ENCODE data around the gene PATE1. TPM values are rescaled to one million over a fixed set of nuclear protein-coding genes. Genes with fewer than 3 reads are reported as not detected.

The PATE1 gene
- total RNA-seq, 1 experiment from 2014 or later: not detected

DNA sequence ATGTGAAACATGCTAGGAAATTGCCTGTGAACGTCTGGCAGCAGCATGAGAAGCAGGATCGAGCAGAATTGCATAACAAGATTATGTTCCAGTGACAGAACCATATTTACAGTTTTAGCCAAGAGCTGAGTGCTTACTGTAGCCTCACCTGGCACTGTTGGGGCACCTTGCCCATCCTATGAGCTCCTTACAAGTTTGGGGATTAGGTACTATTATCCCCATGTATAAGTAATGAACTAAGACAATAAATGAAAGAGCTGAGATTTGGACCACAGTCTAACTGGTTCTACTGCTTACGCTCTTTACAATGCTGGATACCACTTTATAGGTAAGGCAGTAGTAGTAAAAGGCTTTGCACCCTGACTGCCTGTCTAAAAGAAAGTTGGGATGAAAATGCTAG, 17.1 kb upstream of the PATE1 start:
- POLR2A ChIA-PET: no interaction called here

More for the DNA sequence above, 17.1 kb upstream of the PATE1 start:
- Mint-ChIP-seq H3K36me3 (no peaks in the 10 kb centered on the region), H3K27me3 (ENCODE audit: low read depth) (no peaks in the 10 kb centered on the region), H3K4me3 (no peak overlapping the region), H3K9me3 (no peaks in the 10 kb centered on the region), H3K27ac (no peak overlapping the region), H3K4me1 (peaks cover 4% of the 10 kb centered on the region; the same call in 1 of the 2 replicates)
- no peak for ATAC-seq
- CTCF ChIA-PET: interaction anchor here (1.4 to 1.9 kb wide), 2 partner anchors 21 to 26 kb away, joined by 5 to 6 read pairs; no protein-coding TSS in a partner anchor
- TF ChIP-seq, protein P1, sequence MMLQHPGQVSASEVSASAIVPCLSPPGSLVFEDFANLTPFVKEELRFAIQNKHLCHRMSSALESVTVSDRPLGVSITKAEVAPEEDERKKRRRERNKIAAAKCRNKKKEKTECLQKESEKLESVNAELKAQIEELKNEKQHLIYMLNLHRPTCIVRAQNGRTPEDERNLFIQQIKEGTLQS (CRISPR knock-in tag; conservative IDR thresholded peaks at IDR 0.05): no peak
- TF ChIP-seq AFF4 (CRISPR knock-in tag; IDR thresholded peaks at IDR 0.05; ENCODE audit: borderline replicate concordance): no peak
- no peak for TF ChIP-seq E2F1 (CRISPR knock-in tag; IDR thresholded peaks at IDR 0.05)
- TF ChIP-seq, protein P2, sequence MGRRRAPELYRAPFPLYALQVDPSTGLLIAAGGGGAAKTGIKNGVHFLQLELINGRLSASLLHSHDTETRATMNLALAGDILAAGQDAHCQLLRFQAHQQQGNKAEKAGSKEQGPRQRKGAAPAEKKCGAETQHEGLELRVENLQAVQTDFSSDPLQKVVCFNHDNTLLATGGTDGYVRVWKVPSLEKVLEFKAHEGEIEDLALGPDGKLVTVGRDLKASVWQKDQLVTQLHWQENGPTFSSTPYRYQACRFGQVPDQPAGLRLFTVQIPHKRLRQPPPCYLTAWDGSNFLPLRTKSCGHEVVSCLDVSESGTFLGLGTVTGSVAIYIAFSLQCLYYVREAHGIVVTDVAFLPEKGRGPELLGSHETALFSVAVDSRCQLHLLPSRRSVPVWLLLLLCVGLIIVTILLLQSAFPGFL (CRISPR knock-in tag; IDR thresholded peaks at IDR 0.05; ENCODE audit: borderline replicate concordance): no peak
- no peak for TF ChIP-seq MYBL2 (CRISPR knock-in tag; IDR thresholded peaks at IDR 0.05)
- no peak for TF ChIP-seq KAT7 (CRISPR knock-in tag; IDR thresholded peaks at IDR 0.05; ENCODE audit: borderline replicate concordance)
- TF ChIP-seq ZBTB43 (CRISPR knock-in tag; IDR thresholded peaks at IDR 0.05): no peak
- TF ChIP-seq, protein P3, sequence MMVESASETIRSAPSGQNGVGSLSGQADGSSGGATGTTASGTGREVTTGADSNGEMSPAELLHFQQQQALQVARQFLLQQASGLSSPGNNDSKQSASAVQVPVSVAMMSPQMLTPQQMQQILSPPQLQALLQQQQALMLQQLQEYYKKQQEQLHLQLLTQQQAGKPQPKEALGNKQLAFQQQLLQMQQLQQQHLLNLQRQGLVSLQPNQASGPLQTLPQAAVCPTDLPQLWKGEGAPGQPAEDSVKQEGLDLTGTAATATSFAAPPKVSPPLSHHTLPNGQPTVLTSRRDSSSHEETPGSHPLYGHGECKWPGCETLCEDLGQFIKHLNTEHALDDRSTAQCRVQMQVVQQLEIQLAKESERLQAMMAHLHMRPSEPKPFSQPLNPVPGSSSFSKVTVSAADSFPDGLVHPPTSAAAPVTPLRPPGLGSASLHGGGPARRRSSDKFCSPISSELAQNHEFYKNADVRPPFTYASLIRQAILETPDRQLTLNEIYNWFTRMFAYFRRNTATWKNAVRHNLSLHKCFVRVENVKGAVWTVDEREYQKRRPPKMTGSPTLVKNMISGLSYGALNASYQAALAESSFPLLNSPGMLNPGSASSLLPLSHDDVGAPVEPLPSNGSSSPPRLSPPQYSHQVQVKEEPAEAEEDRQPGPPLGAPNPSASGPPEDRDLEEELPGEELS (CRISPR knock-in tag; IDR thresholded peaks at IDR 0.05): no peak
- no peak for TF ChIP-seq CREM (CRISPR knock-in tag; IDR thresholded peaks at IDR 0.05)
- TF ChIP-seq SMAD4 (CRISPR knock-in tag; IDR thresholded peaks at IDR 0.05): no peak
- no peak for TF ChIP-seq ZNF121 (CRISPR knock-in tag; IDR thresholded peaks at IDR 0.05)
- TF ChIP-seq, protein P4, sequence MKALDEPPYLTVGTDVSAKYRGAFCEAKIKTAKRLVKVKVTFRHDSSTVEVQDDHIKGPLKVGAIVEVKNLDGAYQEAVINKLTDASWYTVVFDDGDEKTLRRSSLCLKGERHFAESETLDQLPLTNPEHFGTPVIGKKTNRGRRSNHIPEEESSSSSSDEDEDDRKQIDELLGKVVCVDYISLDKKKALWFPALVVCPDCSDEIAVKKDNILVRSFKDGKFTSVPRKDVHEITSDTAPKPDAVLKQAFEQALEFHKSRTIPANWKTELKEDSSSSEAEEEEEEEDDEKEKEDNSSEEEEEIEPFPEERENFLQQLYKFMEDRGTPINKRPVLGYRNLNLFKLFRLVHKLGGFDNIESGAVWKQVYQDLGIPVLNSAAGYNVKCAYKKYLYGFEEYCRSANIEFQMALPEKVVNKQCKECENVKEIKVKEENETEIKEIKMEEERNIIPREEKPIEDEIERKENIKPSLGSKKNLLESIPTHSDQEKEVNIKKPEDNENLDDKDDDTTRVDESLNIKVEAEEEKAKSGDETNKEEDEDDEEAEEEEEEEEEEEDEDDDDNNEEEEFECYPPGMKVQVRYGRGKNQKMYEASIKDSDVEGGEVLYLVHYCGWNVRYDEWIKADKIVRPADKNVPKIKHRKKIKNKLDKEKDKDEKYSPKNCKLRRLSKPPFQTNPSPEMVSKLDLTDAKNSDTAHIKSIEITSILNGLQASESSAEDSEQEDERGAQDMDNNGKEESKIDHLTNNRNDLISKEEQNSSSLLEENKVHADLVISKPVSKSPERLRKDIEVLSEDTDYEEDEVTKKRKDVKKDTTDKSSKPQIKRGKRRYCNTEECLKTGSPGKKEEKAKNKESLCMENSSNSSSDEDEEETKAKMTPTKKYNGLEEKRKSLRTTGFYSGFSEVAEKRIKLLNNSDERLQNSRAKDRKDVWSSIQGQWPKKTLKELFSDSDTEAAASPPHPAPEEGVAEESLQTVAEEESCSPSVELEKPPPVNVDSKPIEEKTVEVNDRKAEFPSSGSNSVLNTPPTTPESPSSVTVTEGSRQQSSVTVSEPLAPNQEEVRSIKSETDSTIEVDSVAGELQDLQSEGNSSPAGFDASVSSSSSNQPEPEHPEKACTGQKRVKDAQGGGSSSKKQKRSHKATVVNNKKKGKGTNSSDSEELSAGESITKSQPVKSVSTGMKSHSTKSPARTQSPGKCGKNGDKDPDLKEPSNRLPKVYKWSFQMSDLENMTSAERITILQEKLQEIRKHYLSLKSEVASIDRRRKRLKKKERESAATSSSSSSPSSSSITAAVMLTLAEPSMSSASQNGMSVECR (CRISPR knock-in tag; IDR thresholded peaks at IDR 0.05; ENCODE audit: borderline replicate concordance): no peak
- TF ChIP-seq SP1 (CRISPR knock-in tag; conservative IDR thresholded peaks at IDR 0.05): no peak
- TF ChIP-seq FOXK1 (CRISPR knock-in tag; IDR thresholded peaks at IDR 0.05): no peak
- DNase-seq (ENCODE audit: low spot score): no peak
